Loucy (cell line): Measurements from ENCODE around the gene CDH13.

Source experiments
- H2AFZ ChIP-seq: fragments of 200-600 bp; sonication (generic); 2 replicates; pipeline ENCODE4 v1.6.0; 2016; ENCODE audit warnings: antibody characterized with exemption, mild to moderate bottlenecking, low read length, moderate library complexity
- H3F3A ChIP-seq: fragments of 200-600 bp; 2 replicates; pipeline ENCODE4 v1.6.0; 2016; ENCODE audit warnings: antibody characterized with exemption, low read depth, mild to moderate bottlenecking
- H3K27me3 ChIP-seq: fragments of 200-600 bp; sonication (generic); 2 replicates; pipeline ENCODE4 v1.6.1; 2014; ENCODE audit warnings: low read length, mild to moderate bottlenecking; ENCODE audit not compliant: insufficient read depth, poor library complexity, severe bottlenecking
- H3K36me3 ChIP-seq: fragments of 200-600 bp; sonication (generic); 2 replicates; pipeline ENCODE4 v1.6.1; 2016; ENCODE audit warnings: low read length; ENCODE audit not compliant: insufficient read depth
- H3K4me1 ChIP-seq: fragments of 200-600 bp; sonication (generic); 2 replicates; pipeline ENCODE4 v1.5.1; 2014; ENCODE audit warnings: low read length, mild to moderate bottlenecking; ENCODE audit not compliant: insufficient read depth, poor library complexity, severe bottlenecking
- H3K4me2 ChIP-seq: fragments of 200-600 bp; sonication (generic); 2 replicates; pipeline ENCODE4 v1.6.0; 2014; ENCODE audit warnings: antibody characterized with exemption, low read length, low read depth, mild to moderate bottlenecking; ENCODE audit not compliant: poor library complexity, severe bottlenecking
- H3K4me3 ChIP-seq: fragments of 200-600 bp; sonication (generic); 2 replicates; pipeline ENCODE4 v1.5.1; 2014; ENCODE audit warnings: low read length, mild to moderate bottlenecking, mixed read lengths; ENCODE audit not compliant: poor library complexity, severe bottlenecking
- H3K79me2 ChIP-seq: fragments of 200-600 bp; sonication (generic); 2 replicates; pipeline ENCODE4 v1.6.1; 2014; ENCODE audit warnings: low read length; ENCODE audit not compliant: insufficient read depth
- H3K9ac ChIP-seq: fragments of 200-600 bp; sonication (generic); 2 replicates; pipeline ENCODE4 v1.6.0; 2014; ENCODE audit warnings: mild to moderate bottlenecking, low read depth, low read length, moderate library complexity; ENCODE audit not compliant: poor library complexity, severe bottlenecking
- H3K9me2 ChIP-seq: fragments of 200-600 bp; sonication (generic); replicated peaks from 2 replicates; pipeline ENCODE4 v1.6.1; 2016; ENCODE audit warnings: low read depth, low read length, mixed read lengths
- H3K9me3 ChIP-seq: fragments of 200-600 bp; sonication (generic); 2 replicates; pipeline ENCODE4 v1.6.1; 2014; ENCODE audit warnings: mild to moderate bottlenecking, antibody characterized with exemption, low read length, low read depth; ENCODE audit not compliant: insufficient read depth
- H4K20me1 ChIP-seq: fragments of 200-600 bp; sonication (generic); 2 replicates; pipeline ENCODE4 v1.6.0; 2014; ENCODE audit warnings: antibody characterized with exemption, low read length, mild to moderate bottlenecking; ENCODE audit not compliant: insufficient read depth, poor library complexity, severe bottlenecking
- EZH2phosphoT487 ChIP-seq: fragments of 200-600 bp; IDR thresholded peaks from 2 replicates; pipeline ENCODE4 v1.6.1; 2018; ENCODE audit warnings: antibody characterized with exemption, mild to moderate bottlenecking, moderate library complexity, borderline replicate concordance
- TF ChIP-seq, protein P1 (sequence below): fragments of 200-600 bp; sonication (generic); conservative IDR thresholded peaks from 2 replicates; pipeline ENCODE4 v1.5.1; 2014; ENCODE audit warnings: mild to moderate bottlenecking, antibody characterized with exemption, low read length

Gene CDH13

DNA sequence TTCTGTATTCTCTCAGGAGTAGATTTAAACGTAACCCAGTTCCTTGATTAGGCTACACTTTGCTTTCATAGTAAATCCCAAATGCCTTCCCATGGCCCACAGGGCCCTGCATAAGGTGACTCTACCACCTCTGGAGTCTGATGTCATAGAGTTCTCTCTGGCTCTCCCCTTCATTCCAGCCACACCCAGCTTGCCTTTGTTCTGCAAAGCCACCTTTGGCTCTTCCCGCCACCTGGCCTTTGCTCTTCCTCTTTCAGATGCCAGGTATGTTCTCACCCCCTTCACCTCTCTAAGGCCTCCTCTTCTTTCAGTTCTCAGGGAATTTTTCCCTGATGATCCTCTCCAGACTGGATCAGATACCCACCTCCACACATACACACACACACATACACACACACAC, 1039.7 kb downstream of the CDH13 start:
- H3K4me3 ChIP-seq, result no peak overlapping the region
- no peak overlapping the region for H3K9ac ChIP-seq
- no peaks in the 10 kb centered on the region for H3K27me3 ChIP-seq
- H3K79me2 ChIP-seq, result no peaks in the 10 kb centered on the region
- H3K36me3 ChIP-seq, result no peaks in the 10 kb centered on the region
- TF ChIP-seq, protein P1, sequence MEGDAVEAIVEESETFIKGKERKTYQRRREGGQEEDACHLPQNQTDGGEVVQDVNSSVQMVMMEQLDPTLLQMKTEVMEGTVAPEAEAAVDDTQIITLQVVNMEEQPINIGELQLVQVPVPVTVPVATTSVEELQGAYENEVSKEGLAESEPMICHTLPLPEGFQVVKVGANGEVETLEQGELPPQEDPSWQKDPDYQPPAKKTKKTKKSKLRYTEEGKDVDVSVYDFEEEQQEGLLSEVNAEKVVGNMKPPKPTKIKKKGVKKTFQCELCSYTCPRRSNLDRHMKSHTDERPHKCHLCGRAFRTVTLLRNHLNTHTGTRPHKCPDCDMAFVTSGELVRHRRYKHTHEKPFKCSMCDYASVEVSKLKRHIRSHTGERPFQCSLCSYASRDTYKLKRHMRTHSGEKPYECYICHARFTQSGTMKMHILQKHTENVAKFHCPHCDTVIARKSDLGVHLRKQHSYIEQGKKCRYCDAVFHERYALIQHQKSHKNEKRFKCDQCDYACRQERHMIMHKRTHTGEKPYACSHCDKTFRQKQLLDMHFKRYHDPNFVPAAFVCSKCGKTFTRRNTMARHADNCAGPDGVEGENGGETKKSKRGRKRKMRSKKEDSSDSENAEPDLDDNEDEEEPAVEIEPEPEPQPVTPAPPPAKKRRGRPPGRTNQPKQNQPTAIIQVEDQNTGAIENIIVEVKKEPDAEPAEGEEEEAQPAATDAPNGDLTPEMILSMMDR, result no peak
- no peak for TF ChIP-seq EZH2phosphoT487
- no peaks in the 10 kb centered on the region for H3K4me1 ChIP-seq
- no peak overlapping the region for H3K4me2 ChIP-seq
- no peak overlapping the region for H2AFZ ChIP-seq
- H3K9me2 ChIP-seq, result no peaks in the 10 kb centered on the region
- H3F3A ChIP-seq, result no peaks in the 10 kb centered on the region
- no peaks in the 10 kb centered on the region for H4K20me1 ChIP-seq
- H3K9me3 ChIP-seq, result no peaks in the 10 kb centered on the region

DNA sequence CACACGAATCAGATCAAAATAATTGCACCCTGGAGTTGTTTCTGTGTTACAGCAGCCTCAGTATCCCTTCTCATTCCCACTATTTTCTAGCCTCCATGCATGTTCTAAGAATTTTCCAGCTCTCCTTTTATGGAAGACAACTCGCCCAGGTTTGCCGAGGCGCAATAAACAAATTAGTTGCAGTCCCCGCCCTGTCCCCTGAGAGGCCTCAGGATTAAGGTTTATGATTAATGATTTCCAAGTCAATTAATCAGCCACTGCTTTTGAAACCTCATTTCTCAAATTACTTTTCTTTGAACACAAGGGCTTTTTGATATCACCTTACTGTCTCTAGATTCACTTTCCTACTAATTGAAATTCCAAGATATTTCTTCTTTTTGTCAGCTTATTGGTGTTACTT, 1042.7 kb downstream of the CDH13 start:
- H3K79me2 ChIP-seq, result no peaks in the 10 kb centered on the region
- no peak overlapping the region for H3K9ac ChIP-seq
- no peaks in the 10 kb centered on the region for H3K9me2 ChIP-seq
- TF ChIP-seq, protein P1, result no peak
- no peak for TF ChIP-seq EZH2phosphoT487
- no peaks in the 10 kb centered on the region for H4K20me1 ChIP-seq
- H3K4me1 ChIP-seq, result no peaks in the 10 kb centered on the region
- H3F3A ChIP-seq, result no peaks in the 10 kb centered on the region
- no peaks in the 10 kb centered on the region for H3K36me3 ChIP-seq
- no peaks in the 10 kb centered on the region for H3K27me3 ChIP-seq
- no peaks in the 10 kb centered on the region for H3K9me3 ChIP-seq
- no peak overlapping the region for H2AFZ ChIP-seq
- no peak overlapping the region for H3K4me2 ChIP-seq
- H3K4me3 ChIP-seq, result no peak overlapping the region

DNA sequence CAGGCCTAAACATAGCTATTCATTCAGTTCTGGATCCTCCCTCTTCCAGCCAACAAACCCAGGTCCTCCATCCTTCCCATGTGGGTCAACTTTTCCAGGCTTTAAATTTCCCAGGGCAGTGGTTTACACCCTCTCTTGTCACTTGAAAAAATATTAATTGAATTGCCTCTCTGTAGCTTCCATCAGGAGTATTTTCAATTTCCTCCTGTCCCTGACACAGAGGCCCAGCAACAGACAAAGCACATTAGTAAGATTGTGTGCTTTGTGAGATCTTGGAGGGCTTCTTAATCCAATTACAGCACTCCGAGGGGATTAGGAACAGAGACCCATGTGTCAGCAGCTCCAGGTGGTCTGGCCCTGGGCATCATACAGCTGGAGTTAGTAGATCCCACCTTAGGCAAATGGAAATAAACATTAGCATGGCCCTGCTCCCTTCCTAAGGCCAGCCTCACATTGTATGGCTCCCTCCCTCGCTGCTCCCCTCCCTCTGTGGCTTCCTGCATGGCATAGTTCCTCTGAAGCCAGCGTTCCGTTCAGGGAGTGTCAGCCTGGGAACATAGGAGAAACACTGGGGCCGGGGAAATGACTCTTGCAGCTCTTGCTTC, 1048.3 kb downstream of the CDH13 start:
- Histone ChIP-seq H3K4me3 (no peak overlapping the region), H3K9ac (no peak overlapping the region), H3K36me3 (no peaks in the 10 kb centered on the region), H4K20me1 (no peaks in the 10 kb centered on the region), H3K9me3 (no peaks in the 10 kb centered on the region), H3K79me2 (no peaks in the 10 kb centered on the region), H3K9me2 (no peaks in the 10 kb centered on the region), H3K4me1 (no peaks in the 10 kb centered on the region), H3K27me3 (no peaks in the 10 kb centered on the region), H2AFZ (no peak overlapping the region), H3F3A (no peaks in the 10 kb centered on the region), H3K4me2 (no peak overlapping the region)
- TF ChIP-seq, protein P1, result no peak
- TF ChIP-seq EZH2phosphoT487, result no peak
